ENCODE measurements around the gene UBR1. TPM values are rescaled to one million over a fixed set of nuclear protein-coding genes. Genes with fewer than 3 reads are reported as not detected.
"Not testable (repeated sequence)": the region's sequence is repeated elsewhere in the genome, so short reads cannot be mapped to it uniquely, and the experiment has no call there.

UBR1 gene
- total RNA-seq, 1 donor from 2014 or later = 48.9 TPM

DNA sequence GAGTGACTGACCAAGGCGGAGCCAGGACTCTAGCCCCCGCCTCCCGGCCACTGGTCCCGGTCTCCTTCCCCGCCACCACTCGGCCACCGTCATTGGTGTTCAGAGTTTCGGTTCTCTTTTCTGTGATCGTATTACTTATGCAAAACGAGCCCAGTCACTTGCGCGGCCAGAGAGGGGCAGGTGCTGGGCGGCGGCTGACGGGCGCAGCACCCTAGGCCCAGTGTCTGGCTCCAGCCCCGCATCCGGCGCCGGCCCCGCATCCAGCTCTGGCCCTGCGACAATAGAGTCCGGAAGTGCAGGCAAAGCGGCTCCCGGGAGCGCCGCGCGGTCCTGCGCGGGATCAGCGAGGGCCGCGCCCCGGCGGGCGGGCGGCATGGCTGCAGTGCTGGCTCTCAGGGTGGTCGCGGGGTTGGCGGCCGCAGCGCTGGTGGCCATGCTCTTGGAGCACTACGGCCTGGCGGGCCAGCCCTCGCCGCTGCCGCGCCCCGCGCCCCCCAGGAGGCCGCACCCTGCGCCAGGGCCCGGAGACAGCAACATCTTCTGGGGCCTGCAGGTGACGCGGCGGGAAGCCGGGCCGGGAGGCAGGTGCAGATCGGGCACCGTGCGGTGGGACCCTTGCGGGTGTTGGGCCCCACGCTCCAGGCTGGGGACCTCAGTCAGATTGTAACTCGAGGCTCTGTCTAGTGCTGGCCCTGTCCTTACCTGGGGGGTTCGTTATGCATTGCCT lies 27.8 kb upstream of the UBR1 start, which contains the start of gene TMEM62:
TMEM62 (plus strand) TSS at position 157 of the 727 bp plus-strand sequence; CDS start at position 374, 217 bp downstream.
- Mint-ChIP-seq H3K27me3 (no peaks in the 10 kb centered on the region), H3K4me3 (peak within 1 kb of the TSS; percentile 89), H3K9me3 (peaks cover 8% of the 10 kb centered on the region), H3K27ac (peak within 1 kb of the TSS; percentile 86), H3K4me1 (peaks cover 31% of the 10 kb centered on the region), H3K36me3 (ENCODE audit: low read depth) (peaks cover 34% of the 10 kb centered on the region)
- intact Hi-C loops (cut with micrococcal nuclease) = loop anchor here (1.0 to 2.0 kb wide), 3 partner anchors 15 to 52 kb away; partner anchors contain the start of genes CCNDBP1 and UBR1
- CTCF ChIA-PET = interaction anchor here (0.6 kb wide), 1 partner anchor 71 kb away, joined by 3 read pairs; no protein-coding TSS in a partner anchor
- ATAC-seq (ENCODE audit: low read depth) = peak; percentile 92
- POLR2A ChIA-PET = interaction anchor here (1.0 to 2.6 kb wide), 8 partner anchors 10 to 861 kb away, joined by 3 to 24 read pairs (median 6); partner anchors contain the start of genes CCNDBP1, GANC, TMEM87A and UBR1
- TF ChIP-seq, protein P1, sequence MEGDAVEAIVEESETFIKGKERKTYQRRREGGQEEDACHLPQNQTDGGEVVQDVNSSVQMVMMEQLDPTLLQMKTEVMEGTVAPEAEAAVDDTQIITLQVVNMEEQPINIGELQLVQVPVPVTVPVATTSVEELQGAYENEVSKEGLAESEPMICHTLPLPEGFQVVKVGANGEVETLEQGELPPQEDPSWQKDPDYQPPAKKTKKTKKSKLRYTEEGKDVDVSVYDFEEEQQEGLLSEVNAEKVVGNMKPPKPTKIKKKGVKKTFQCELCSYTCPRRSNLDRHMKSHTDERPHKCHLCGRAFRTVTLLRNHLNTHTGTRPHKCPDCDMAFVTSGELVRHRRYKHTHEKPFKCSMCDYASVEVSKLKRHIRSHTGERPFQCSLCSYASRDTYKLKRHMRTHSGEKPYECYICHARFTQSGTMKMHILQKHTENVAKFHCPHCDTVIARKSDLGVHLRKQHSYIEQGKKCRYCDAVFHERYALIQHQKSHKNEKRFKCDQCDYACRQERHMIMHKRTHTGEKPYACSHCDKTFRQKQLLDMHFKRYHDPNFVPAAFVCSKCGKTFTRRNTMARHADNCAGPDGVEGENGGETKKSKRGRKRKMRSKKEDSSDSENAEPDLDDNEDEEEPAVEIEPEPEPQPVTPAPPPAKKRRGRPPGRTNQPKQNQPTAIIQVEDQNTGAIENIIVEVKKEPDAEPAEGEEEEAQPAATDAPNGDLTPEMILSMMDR (IDR thresholded peaks at IDR 0.05) = no peak
- peak; percentile 74 for DNase-seq

DNA sequence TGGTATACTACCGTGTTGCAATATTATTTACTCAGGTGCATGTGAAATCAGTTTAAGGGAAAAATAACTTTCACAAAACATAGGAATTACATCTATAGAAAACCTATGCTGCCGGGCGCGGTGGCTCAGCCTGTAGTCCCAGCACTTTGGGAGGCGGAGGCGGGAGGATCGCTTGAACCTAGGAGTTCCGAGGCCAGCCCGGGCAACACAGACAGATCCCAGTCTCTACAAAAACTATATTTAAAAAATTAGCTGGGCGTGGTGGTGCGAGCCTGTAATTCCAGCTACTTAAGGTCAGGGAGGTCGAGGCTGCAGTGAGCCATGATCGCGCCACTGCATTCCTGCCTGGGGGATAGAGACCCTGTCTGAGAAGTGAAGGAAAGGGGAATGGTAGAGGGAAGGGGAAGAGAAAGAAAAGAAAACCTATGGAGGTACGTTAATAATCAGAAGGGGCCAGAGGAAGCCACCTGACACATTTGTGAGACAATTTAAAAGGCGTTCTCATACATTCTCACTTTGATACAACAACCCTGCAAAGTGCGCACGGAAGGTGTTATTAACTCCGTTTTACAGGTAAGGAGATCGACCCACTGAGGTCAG lies 27.1 kb upstream of the UBR1 start:
- intact Hi-C loops (cut with micrococcal nuclease) = loop anchor here (2.0 kb wide), 1 partner anchor 14 kb away; no protein-coding TSS in a partner anchor
- ATAC-seq (ENCODE audit: low read depth) = no peak
- TF ChIP-seq, protein P1 (IDR thresholded peaks at IDR 0.05) = no peak
- Mint-ChIP-seq H3K36me3 (ENCODE audit: low read depth) (peaks cover 27% of the 10 kb centered on the region), H3K4me3 (peak overlapping the region; percentile 89), H3K9me3 (peaks cover 10% of the 10 kb centered on the region), H3K27me3 (no peaks in the 10 kb centered on the region), H3K4me1 (peaks cover 28% of the 10 kb centered on the region), H3K27ac (peak overlapping the region; percentile 86)
- ChIA-PET POLR2A (interaction anchor here (1.0 to 2.6 kb wide), 6 partner anchors 11 to 53 kb away, joined by 4 to 24 read pairs (median 8); partner anchors contain the start of genes CCNDBP1 and UBR1), CTCF (interaction anchor here (0.6 kb wide), 1 partner anchor 72 kb away, joined by 3 read pairs; no protein-coding TSS in a partner anchor)
- no peak for DNase-seq

DNA sequence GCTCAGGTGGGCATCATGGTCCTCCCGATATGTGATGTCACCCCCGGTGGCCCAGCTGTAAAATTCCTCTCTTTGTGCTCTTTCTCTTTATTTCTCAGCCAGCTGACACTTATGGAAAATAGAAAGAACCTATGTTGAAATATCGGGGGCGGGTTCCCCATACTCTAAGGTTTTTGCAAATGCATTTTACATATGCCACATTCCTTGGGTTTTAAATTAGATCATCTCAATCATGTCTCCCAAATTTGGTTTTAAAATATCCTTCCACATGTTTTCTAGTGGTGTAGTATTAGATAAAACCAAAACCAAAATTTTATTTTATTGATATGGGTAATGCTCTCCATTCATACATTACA lies 23.1 kb upstream of the UBR1 start:
- ATAC-seq (ENCODE audit: low read depth) (no peak), DNase-seq (no peak)
- Mint-ChIP-seq H3K4me1 (peaks cover 9% of the 10 kb centered on the region), H3K4me3 (no peak overlapping the region), H3K9me3 (peaks cover 10% of the 10 kb centered on the region), H3K27ac (no peak overlapping the region), H3K27me3 (no peaks in the 10 kb centered on the region), H3K36me3 (ENCODE audit: low read depth) (peaks cover 5% of the 10 kb centered on the region)
- CTCF ChIA-PET = no interaction called here
- POLR2A ChIA-PET = no interaction called here
- intact Hi-C loops (cut with micrococcal nuclease) = no loop called here
- TF ChIP-seq, protein P1 (IDR thresholded peaks at IDR 0.05) = no peak

DNA sequence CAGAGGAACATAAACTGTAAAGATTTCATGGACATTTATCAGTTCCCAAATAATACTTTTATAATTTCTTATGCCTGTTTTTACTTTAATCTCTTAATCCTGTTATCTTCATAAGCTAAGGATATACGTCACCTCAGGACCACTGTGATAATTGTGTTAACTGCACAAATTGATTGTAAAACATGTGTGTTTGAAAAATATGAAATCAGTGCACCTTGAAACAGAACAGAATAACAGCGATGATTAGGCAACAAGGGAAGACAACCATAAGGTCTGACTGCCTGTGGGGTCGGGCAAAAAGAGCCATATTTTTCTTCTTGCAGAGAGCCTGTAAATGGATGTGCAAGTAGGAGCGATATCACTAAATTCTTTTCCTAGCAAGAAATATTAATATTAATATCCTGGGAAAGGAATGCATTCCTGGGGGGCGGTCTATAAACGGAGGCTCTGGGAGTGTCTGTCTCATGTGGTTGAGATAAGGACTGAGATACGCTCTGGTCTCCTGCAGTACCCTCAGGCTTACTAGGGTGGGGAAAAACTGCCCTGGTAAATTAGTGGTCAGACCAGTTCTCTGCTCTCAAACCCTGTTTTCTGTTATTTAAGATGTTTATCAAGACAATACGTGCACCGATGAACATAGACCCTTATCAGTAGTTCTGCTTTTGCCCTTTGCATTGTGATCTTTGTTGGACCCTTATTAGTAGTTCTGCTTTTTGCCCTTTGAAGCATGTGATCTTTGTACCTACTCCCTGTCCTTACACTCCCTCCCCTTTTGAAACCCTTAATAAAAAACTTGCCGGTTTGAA lies 22.5 kb upstream of the UBR1 start:
- peaks cover 10% of the 10 kb centered on the region for H3K9me3 Mint-ChIP-seq
- H3K4me3 Mint-ChIP-seq; ATAC-seq (ENCODE audit: low read depth); H3K27me3 Mint-ChIP-seq; POLR2A ChIA-PET; DNase-seq; H3K4me1 Mint-ChIP-seq; intact Hi-C loops (cut with micrococcal nuclease); CTCF ChIA-PET; H3K27ac Mint-ChIP-seq; H3K36me3 Mint-ChIP-seq (ENCODE audit: low read depth): not testable (repeated sequence)

DNA sequence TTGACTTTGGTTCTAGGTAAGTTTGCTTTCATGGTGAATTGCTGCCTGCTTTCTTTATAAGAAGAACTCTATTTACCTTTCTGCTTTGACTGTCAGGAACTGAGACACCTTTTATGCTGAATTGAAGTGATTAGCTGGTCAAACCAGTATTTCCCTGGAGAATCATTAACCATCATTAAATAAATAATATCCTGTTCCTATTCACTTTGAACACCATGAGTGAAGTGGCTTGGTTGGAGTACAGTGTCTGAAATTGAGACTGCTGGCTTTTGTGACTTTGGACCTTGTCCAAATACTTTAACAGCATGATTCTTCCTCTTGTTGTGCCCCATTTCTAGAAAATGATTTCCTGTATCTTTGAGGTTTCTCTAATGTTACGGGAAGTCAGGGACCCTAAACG lies 21.9 kb upstream of the UBR1 start:
- H3K4me3 Mint-ChIP-seq = no peak overlapping the region
- peaks cover 10% of the 10 kb centered on the region for H3K4me1 Mint-ChIP-seq
- H3K27ac Mint-ChIP-seq = no peak overlapping the region
- H3K36me3 Mint-ChIP-seq (ENCODE audit: low read depth) = peaks cover 2% of the 10 kb centered on the region
- intact Hi-C loops (cut with micrococcal nuclease) = no loop called here
- DNase-seq = no peak
- ChIA-PET POLR2A (no interaction called here), CTCF (no interaction called here)
- no peaks in the 10 kb centered on the region for H3K27me3 Mint-ChIP-seq
- TF ChIP-seq, protein P1 (IDR thresholded peaks at IDR 0.05) = no peak
- peaks cover 10% of the 10 kb centered on the region for H3K9me3 Mint-ChIP-seq
- no peak for ATAC-seq (ENCODE audit: low read depth)
